AG09309 (cell line): ENCODE data around the gene ATP4B.

Experiments used
- DNase-seq: peaks from one replicate; pipeline ENCODE4 v3.0.0-alpha.2; 2010; ENCODE audit warnings: low read depth
- H3K4me3 ChIP-seq: 2 replicates; pipeline ENCODE4 v1.5.1; 2011; ENCODE audit warnings: mild to moderate bottlenecking, low read depth, low read length, moderate library complexity; ENCODE audit not compliant: control insufficient read depth
- CTCF ChIP-seq: IDR thresholded peaks from 2 replicates; pipeline ENCODE4 v1.5.1; 2011; ENCODE audit warnings: mild to moderate bottlenecking, low read depth, low read length, inconsistent platforms; ENCODE audit not compliant: insufficient read depth, control insufficient read depth; ENCODE audit errors: missing control alignments

Gene ATP4B

GRCh38 chr13:113607056-113607888, 50.7 kb downstream of the ATP4B start:
- no peak for TF ChIP-seq CTCF
- DNase-seq: no peak
- H3K4me3 ChIP-seq: no peak overlapping the region

- H3K4me3 ChIP-seq: no peak overlapping the region
- DNase-seq: no peak
- no peak for TF ChIP-seq CTCF
Measured at GRCh38 chr13:113605866-113606438, 52.0 kb downstream of the ATP4B start.

- H3K4me3 ChIP-seq: no peak overlapping the region
- DNase-seq: no peak
- TF ChIP-seq CTCF: no peak
Measured at GRCh38 chr13:113605461-113605860, 52.5 kb downstream of the ATP4B start.

GRCh38 chr13:113604186-113604585, 53.8 kb downstream of the ATP4B start:
- no peak for TF ChIP-seq CTCF
- no peak for DNase-seq
- no peak overlapping the region for H3K4me3 ChIP-seq

GRCh38 chr13:113603116-113603710, 54.8 kb downstream of the ATP4B start:
- no peak for DNase-seq
- TF ChIP-seq CTCF: no peak
- no peak overlapping the region for H3K4me3 ChIP-seq

GRCh38 chr13:113602291-113602988, 55.6 kb downstream of the ATP4B start:
- no peak for TF ChIP-seq CTCF
- no peak overlapping the region for H3K4me3 ChIP-seq

More at GRCh38 chr13:113602291-113602988, 55.6 kb downstream of the ATP4B start:
- no peak for DNase-seq
